ENCODE data around the gene FBXO21.

GRCh38 chr12:117111821-117112595 lies 78.3 kb downstream of the FBXO21 start:
- TF ChIP-seq CTCF (IDR thresholded peaks at IDR 0.05) (no peak), POLR2A (IDR thresholded peaks at IDR 0.05) (no peak)

All from upper lobe of left lung (tissue), 4 donors.